H1 (cell line): Measurements from ENCODE around the gene SPIRE2. TPM values are rescaled to one million over a fixed set of nuclear protein-coding genes. Genes with fewer than 3 reads are reported as not detected.

ENCODE experiments used
- CTCF ChIA-PET: fragments of 300-600 bp; sonication (Branson Sonifier 250); formaldehyde crosslinking; loops from one replicate; lab custom pipeline; 2021; ENCODE audit not compliant: partially characterized antibody; lab: Charles Lee
- POLR2A ChIA-PET: fragments of 300-600 bp; sonication (Branson Sonifier 250); formaldehyde crosslinking; loops from one replicate; lab custom pipeline; 2021; ENCODE audit warnings: inconsistent platforms; ENCODE audit not compliant: partially characterized antibody; lab: Charles Lee
- DNase-seq, 2 experiments: peaks; one replicate each; pipeline versions ENCODE4 v3.0.0 to v3.0.0-alpha.2; 2010 to 2022; ENCODE audit warnings: low spot score in 2 of 2, low read depth in 1 of 2, mixed read lengths in 1 of 2
- FAIRE-seq: peaks from 2 replicates; lab custom pipeline; 2011; peaks lifted over from hg19 to GRCh38; lab: Jason Lieb, UNC
- H2AFZ ChIP-seq: 2 replicates; pipeline ENCODE4 v1.8.1; 2012; ENCODE audit warnings: low read length, inconsistent platforms
- H2AK5ac ChIP-seq: 2 replicates; pipeline ENCODE4 v1.6.1; 2013; ENCODE audit warnings: low read depth, low read length
- H2BK120ac ChIP-seq: replicated peaks from 2 replicates; pipeline ENCODE3; 2013; ENCODE audit warnings: low read depth, low read length, inconsistent platforms
- H2BK12ac ChIP-seq: 2 replicates; pipeline ENCODE4 v1.6.1; 2013; ENCODE audit warnings: low read depth, low read length
- H2BK15ac ChIP-seq: 2 replicates; pipeline ENCODE4 v1.6.1; 2013; ENCODE audit warnings: low read length
- H2BK20ac ChIP-seq: 2 replicates; pipeline ENCODE4 v1.6.1; 2013; ENCODE audit warnings: low read length
- H2BK5ac ChIP-seq: 2 replicates; pipeline ENCODE4 v1.6.1; 2013; ENCODE audit warnings: low read depth, low read length
- H3K14ac ChIP-seq: 2 replicates; pipeline ENCODE4 v1.6.1; 2013; ENCODE audit warnings: inconsistent platforms; ENCODE audit not compliant: insufficient read length
- H3K18ac ChIP-seq: 2 replicates; pipeline ENCODE4 v1.6.1; 2013; ENCODE audit warnings: low read length; ENCODE audit errors: extremely low read depth
- H3K23ac ChIP-seq: 2 replicates; pipeline ENCODE4 v1.6.1; 2013; ENCODE audit warnings: inconsistent platforms; ENCODE audit not compliant: insufficient read length
- H3K23me2 ChIP-seq: 2 replicates; pipeline ENCODE4 v1.6.1; 2013; ENCODE audit warnings: low read depth, low read length
- H3K27ac ChIP-seq: 2 replicates; pipeline ENCODE4 v1.6.1; 2011; ENCODE audit warnings: low read depth, low read length, inconsistent platforms
- H3K27me3 ChIP-seq, 4 experiments: replicated peaks in 1 of 4; 1 replicate in 1 of 4; 2 replicates in 3 of 4; pipeline versions ENCODE4 v1.6.1 to v1.8.1; 2011 to 2013; ENCODE audit warnings: low read length in 3 of 4, mild to moderate bottlenecking in 3 of 4, inconsistent platforms in 2 of 4, mixed read lengths in 2 of 4, moderate library complexity in 1 of 4; ENCODE audit not compliant: control insufficient read depth in 3 of 4, insufficient read depth in 3 of 4; ENCODE audit errors: extremely low read depth in 1 of 4
- H3K36me3 ChIP-seq, 4 experiments: 2 replicates each; pipeline versions ENCODE4 v1.6.1 to v1.8.1; 2011 to 2013; ENCODE audit warnings: mild to moderate bottlenecking in 4 of 4, low read length in 3 of 4, moderate library complexity in 2 of 4, control low read depth in 1 of 4, inconsistent platforms in 1 of 4; ENCODE audit not compliant: insufficient read depth in 4 of 4, control insufficient read depth in 2 of 4
- H3K4ac ChIP-seq: replicated peaks from 2 replicates; pipeline ENCODE3; 2013; ENCODE audit warnings: low read length, low read depth, mixed read lengths, inconsistent platforms; ENCODE audit not compliant: insufficient read length
- H3K4me1 ChIP-seq, 4 experiments: replicated peaks in 1 of 4; 1 replicate in 1 of 4; 2 replicates in 3 of 4; pipeline versions ENCODE4 v1.6.1 to v1.8.1; 2011 to 2013; ENCODE audit warnings: low read length in 3 of 4, inconsistent platforms in 2 of 4, mixed read lengths in 1 of 4; ENCODE audit not compliant: insufficient read depth in 4 of 4, control insufficient read depth in 3 of 4
- H3K4me2 ChIP-seq, 2 experiments: 2 replicates each; pipeline versions ENCODE4 v1.6.1 to v1.8.1; 2011 to 2013; ENCODE audit warnings: low read depth in 2 of 2, low read length in 2 of 2, control low read depth in 1 of 2, inconsistent platforms in 1 of 2, mild to moderate bottlenecking in 1 of 2; ENCODE audit not compliant: insufficient read depth in 1 of 2
- H3K4me3 ChIP-seq, 4 experiments: fragments of 200-600, 300-600 bp in 1 of 4; sonication (generic), shearing (Covaris generic), sonication (Bioruptor Twin) in 1 of 4; 2 replicates each; pipeline versions ENCODE4 v1.5.1 to v1.8.1; 2011 to 2016; ENCODE audit warnings: low read length in 4 of 4, low read depth in 3 of 4, control low read depth in 2 of 4, inconsistent platforms in 2 of 4, mild to moderate bottlenecking in 2 of 4, mixed read lengths in 1 of 4, moderate library complexity in 1 of 4; ENCODE audit not compliant: insufficient read depth in 2 of 4; ENCODE audit errors: extremely low read depth in 1 of 4
- H3K56ac ChIP-seq: replicated peaks from 2 replicates; pipeline ENCODE3; 2013; ENCODE audit warnings: low read depth, mild to moderate bottlenecking, mixed read lengths, low read length, inconsistent platforms; ENCODE audit not compliant: insufficient read length
- H3K79me1 ChIP-seq: 2 replicates; pipeline ENCODE4 v1.6.1; 2013; ENCODE audit warnings: low read depth, low read length, control low read depth
- H3K79me2 ChIP-seq, 2 experiments: 2 replicates each; pipeline versions ENCODE4 v1.6.1 to v1.8.1; 2012 to 2013; ENCODE audit warnings: low read length in 2 of 2, mild to moderate bottlenecking in 2 of 2, inconsistent platforms in 1 of 2; ENCODE audit not compliant: insufficient read depth in 2 of 2, control insufficient read depth in 1 of 2
- H3K9ac ChIP-seq, 4 experiments: replicated peaks in 1 of 4; 1 replicate in 1 of 4; 2 replicates in 3 of 4; pipeline versions ENCODE4 v1.6.1 to v1.8.1; 2011 to 2013; ENCODE audit warnings: low read depth in 3 of 4, low read length in 3 of 4, control low read depth in 2 of 4, mild to moderate bottlenecking in 2 of 4, moderate library complexity in 2 of 4, inconsistent platforms in 1 of 4; ENCODE audit errors: extremely low read depth in 1 of 4
- H3K9me3 ChIP-seq, 2 experiments: 2 replicates each; pipeline versions ENCODE4 v1.6.1 to v1.8.1; 2012 to 2013; ENCODE audit warnings: mild to moderate bottlenecking in 2 of 2, moderate library complexity in 2 of 2, control low read depth in 1 of 2, inconsistent platforms in 1 of 2, low read depth in 1 of 2, low read length in 1 of 2, mixed read lengths in 1 of 2; ENCODE audit not compliant: insufficient read depth in 2 of 2
- H4K20me1 ChIP-seq, 2 experiments: replicated peaks in 1 of 2; 2 replicates each; pipeline versions ENCODE3 to v1.8.1; 2011 to 2013; ENCODE audit warnings: inconsistent platforms in 2 of 2, low read length in 2 of 2, mild to moderate bottlenecking in 1 of 2; ENCODE audit not compliant: insufficient read depth in 2 of 2, control insufficient read depth in 1 of 2
- H4K5ac ChIP-seq: 2 replicates; pipeline ENCODE4 v1.6.1; 2013; ENCODE audit warnings: low read length, low read depth, mixed read lengths, inconsistent platforms; ENCODE audit not compliant: insufficient read length
- H4K8ac ChIP-seq: 2 replicates; pipeline ENCODE4 v1.8.0; 2013; ENCODE audit warnings: mild to moderate bottlenecking, moderate library complexity, low read length, inconsistent platforms; ENCODE audit not compliant: insufficient read depth; ENCODE audit errors: extremely low read depth
- H4K91ac ChIP-seq: replicated peaks from 2 replicates; pipeline ENCODE3; 2013; ENCODE audit warnings: low read length, mixed read lengths, inconsistent platforms; ENCODE audit not compliant: insufficient read length
- ASH2L ChIP-seq: fragments of 200-600, 300-600 bp; sonication (generic); IDR thresholded peaks from one replicate; pipeline ENCODE4 v1.7.1; 2017; ENCODE audit warnings: low read length
- EGR1 ChIP-seq: IDR thresholded peaks from 2 replicates; pipeline ENCODE4 v1.6.1; 2011; ENCODE audit warnings: low read depth, low read length, borderline replicate concordance
- KDM4A ChIP-seq: IDR thresholded peaks from one replicate; pipeline ENCODE4 v1.7.1; 2012; ENCODE audit warnings: low read depth, mild to moderate bottlenecking, moderate library complexity, low read length, inconsistent platforms; ENCODE audit not compliant: severe bottlenecking
- TEAD4 ChIP-seq: IDR thresholded peaks from 2 replicates; pipeline ENCODE4 v1.6.1; 2012; ENCODE audit warnings: low read depth, low read length, inconsistent platforms, mixed read lengths
- WGBS, 2 experiments: shearing (Covaris generic) in 1 of 2; methylation state at CpG; one replicate each; pipeline versions ENCODE4 v1.1.6 to v1.1.7; 2013 to 2015; ENCODE audit warnings: low lambda C conversion rate in 2 of 2, mixed read lengths in 2 of 2, inconsistent platforms in 1 of 2, low coverage in 1 of 2, missing lambda C conversion rate in 1 of 2; ENCODE audit not compliant: insufficient replicate concordance in 2 of 2, insufficient coverage in 1 of 2, insufficient read length in 1 of 2; ENCODE audit errors: extremely low coverage in 1 of 2, missing lambda C conversion rate in 1 of 2; 5-methylcytosine and 5-hydroxymethylcytosine counted together
- polyA plus RNA-seq, 7 experiments: library from polyadenylated mRNA; depleted of rRNA in 3 of 7; stranded (reverse) in 5 of 7; unstranded in 2 of 7; fragments of >200 nt in 5 of 7; fragments of 200-250 nt in 2 of 7; gene quantifications; 1 replicate in 5 of 7; 2 replicates in 1 of 7; 4 replicates in 1 of 7; pipeline versions ENCODE4 v1.2.1 to v1.2.3, GENCODE V29; 2011 to 2013; ENCODE audit warnings: missing spikeins in 2 of 7, mixed read lengths in 2 of 7
- total RNA-seq: library from RNA; stranded (reverse); fragmentation: NEBNext Ultra II Directional; extraction: Animal tissue kit (Norgen Biotek cat#: 25700); gene quantifications from 2 replicates; pipeline ENCODE4 v1.2.1, GENCODE V29; 2021

The SPIRE2 gene
- total and polyA plus RNA-seq, 2 of the 8 experiments (the other 6 are each of a cell fraction or from before 2014, with no cell fraction given), result 7.4 to 15.4 TPM

DNA sequence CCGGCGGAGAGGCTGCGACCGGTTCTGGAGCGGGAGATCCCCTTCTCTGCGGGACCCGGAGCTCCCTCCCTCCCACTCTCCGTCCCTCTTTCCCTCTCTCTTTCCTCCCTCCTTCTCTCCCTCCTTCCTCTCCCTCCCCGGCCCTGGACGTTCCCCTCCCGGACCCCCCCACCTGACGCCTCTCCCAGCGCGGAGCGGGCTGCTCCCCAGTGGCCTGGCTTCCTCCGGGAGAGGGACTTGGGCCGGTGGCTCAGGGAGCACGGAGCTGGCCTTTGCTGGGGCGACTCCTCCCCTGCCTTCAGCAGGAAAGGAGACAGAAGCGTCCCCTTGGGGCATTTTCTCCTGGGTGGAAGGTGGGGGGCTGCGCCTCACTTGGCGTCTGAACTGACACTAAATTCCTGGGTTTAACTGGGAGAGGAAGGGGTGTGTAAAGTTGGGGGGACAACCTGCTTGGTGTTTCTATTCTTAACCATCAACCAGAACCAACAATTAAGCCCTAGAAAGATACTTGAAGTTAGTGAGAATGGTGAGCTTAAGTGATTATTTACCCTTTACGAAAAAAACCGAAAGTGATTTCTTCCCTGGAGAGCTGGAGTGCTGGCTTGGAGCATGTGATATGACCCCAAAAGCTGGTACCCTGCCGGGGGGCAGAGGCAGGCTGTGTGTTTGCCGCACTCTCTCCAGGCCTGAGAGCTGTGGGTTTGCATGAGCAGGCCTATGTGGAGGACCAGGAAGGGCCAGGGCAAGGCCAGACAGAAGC is 775 bp downstream of the SPIRE2 start:
- H3K4me3 ChIP-seq, result peak overlapping the region; percentile 23 to 81 (median 48)
- H3K4ac ChIP-seq, result no peak overlapping the region
- H3K79me2 ChIP-seq, result no peaks in the 10 kb centered on the region
- H4K8ac ChIP-seq, result no peak overlapping the region
- no peak overlapping the region for H3K23ac ChIP-seq
- no peaks in the 10 kb centered on the region for H3K36me3 ChIP-seq
- peak overlapping the region; percentile 54 to 73 for H3K4me2 ChIP-seq
- no peak for FAIRE-seq
- H4K20me1 ChIP-seq, result peaks cover 0 to 6% of the 10 kb centered on the region in 2 experiments
- peaks cover 0 to 5% (median 4%) of the 10 kb centered on the region in 4 experiments; a peak in 4 of 7 replicates for H3K4me1 ChIP-seq
- no peak overlapping the region for H2AK5ac ChIP-seq
- H3K23me2 ChIP-seq, result peaks cover 6% of the 10 kb centered on the region; the same call in 1 of the 2 replicates
- peak overlapping the region in 1 of 4 experiments; percentile 22; a peak in 1 of 7 replicates for H3K9ac ChIP-seq
- no peak overlapping the region for H3K18ac ChIP-seq
- WGBS, 2 experiments, result 47% methylated on average over 8 of the region's 26 CpGs; no CpG with 5 or more reads in 1 of the 2 experiments
- no peak overlapping the region for H3K56ac ChIP-seq
- no peak overlapping the region for H2BK120ac ChIP-seq
- POLR2A ChIA-PET, result interaction anchor here (0.7 to 4.4 kb wide), 10 partner anchors 12 to 265 kb away, joined by 3 to 34 read pairs (median 5); partner anchors contain the start of genes FANCA, TCF25 and TUBB3
- no peak overlapping the region for H4K5ac ChIP-seq
- CTCF ChIA-PET, result interaction anchor here (0.6 to 2.8 kb wide), 3 partner anchors 31 to 507 kb away, joined by 3 to 13 read pairs (median 3); no protein-coding TSS in a partner anchor
- H3K79me1 ChIP-seq, result peaks cover 2% of the 10 kb centered on the region; the same call in 1 of the 2 replicates
- H4K91ac ChIP-seq, result no peak overlapping the region
- no peak for DNase-seq
- no peak overlapping the region for H3K27ac ChIP-seq
- no peak overlapping the region for H3K14ac ChIP-seq
- H3K27me3 ChIP-seq, result no peaks in the 10 kb centered on the region
- H2BK15ac ChIP-seq, result no peak overlapping the region
- no peak overlapping the region for H2BK20ac ChIP-seq
- no peak overlapping the region for H2BK5ac ChIP-seq
- H3K9me3 ChIP-seq, result no peaks in the 10 kb centered on the region
- no peak overlapping the region for H2BK12ac ChIP-seq
- H2AFZ ChIP-seq, result no peak overlapping the region
- TF ChIP-seq ASH2L (peak; percentile 36), KDM4A (peak; percentile 21), EGR1 (peak; percentile 22; the same call in 1 of the 2 replicates), TEAD4 (no peak)
